ENCODE measurements around the gene RAD51B. TPM values are rescaled to one million over a fixed set of nuclear protein-coding genes. Genes with fewer than 3 reads are reported as not detected.

Gene RAD51B
- polyA plus RNA-seq, 3 donors: 2.4 to 4.9 (median 3.3) TPM

DNA sequence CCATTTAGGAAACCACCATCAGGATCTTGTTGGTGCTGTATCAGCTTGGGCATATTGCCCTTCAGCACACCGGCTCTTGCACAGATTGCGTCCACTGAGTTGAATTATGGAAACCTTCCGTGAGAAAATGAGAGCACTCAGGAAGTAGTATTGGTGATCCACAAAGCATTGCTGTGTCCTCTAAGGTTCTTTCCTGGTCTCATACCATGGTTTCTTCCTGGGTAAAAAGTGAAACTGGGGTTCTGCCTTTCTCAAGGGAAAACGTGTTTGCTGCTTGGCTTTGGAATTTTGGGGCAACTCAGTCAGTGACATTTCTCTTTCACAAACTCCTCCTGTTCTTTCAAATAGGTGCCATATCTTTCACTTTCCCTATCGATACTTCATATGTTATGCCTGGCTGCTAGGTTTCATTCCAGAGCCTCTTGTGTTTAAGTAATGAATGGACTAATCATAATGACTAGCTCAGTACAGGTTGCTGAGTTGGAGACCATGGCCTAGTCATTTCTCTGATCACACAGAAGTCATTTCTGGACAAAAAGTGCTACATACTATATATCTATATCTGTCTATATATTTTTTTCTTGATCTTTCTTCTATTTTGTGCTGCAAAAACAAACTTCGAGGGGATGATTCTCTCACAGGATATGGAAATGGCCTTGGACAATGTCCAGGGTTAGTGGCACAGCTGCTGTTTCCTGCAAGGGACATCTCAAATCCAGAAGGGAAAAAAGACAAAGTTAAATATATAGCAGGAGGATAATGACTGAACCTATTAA is 549.9 kb downstream of the RAD51B start:
- WGBS, 3 donors: 56 to 69% (median 62%) methylated on average over 6 of the region's 6 CpGs
- no peak overlapping the region for H3K27ac ChIP-seq (ENCODE audit: low read depth, low read length)

DNA sequence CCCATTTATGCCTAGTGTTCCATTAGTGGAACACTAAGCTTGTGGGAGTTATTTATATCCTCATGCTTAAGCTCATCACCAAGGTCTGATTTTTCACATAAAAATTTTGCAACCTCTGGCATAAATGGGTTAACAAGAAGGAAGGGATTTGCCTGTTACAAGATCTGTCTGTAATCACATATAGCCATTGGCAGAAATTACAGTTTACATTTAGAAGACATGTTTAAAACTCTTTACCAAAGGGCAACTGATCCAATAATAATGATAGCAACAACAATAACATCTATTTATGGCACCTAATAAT is 550.4 kb downstream of the RAD51B start:
- no peak overlapping the region for H3K27ac ChIP-seq (ENCODE audit: low read depth, low read length)

DNA sequence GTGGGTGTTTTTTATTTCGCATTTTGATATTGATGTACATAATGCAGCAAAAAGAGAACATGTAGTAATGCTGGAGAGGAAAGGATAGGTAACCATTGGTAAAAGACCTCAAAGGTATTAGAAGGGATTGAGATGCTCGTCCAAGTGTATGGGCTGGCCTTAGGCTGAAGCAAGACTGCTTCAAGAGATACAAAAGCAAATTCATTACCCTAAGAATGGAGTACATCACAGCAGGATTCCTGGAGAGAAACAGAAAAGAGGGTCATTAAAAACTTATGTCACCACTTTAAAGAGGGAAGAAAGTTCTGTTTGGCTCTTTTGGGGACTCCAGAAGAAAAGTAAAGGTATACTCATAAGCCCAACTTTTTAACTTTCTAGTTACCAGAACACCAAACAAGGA is 552.8 kb downstream of the RAD51B start:
- H3K27ac ChIP-seq (ENCODE audit: low read depth, low read length): no peak overlapping the region
- 96 to 100% (median 98%) methylated on average over 2 of the region's 2 CpGs for WGBS, 3 donors

DNA sequence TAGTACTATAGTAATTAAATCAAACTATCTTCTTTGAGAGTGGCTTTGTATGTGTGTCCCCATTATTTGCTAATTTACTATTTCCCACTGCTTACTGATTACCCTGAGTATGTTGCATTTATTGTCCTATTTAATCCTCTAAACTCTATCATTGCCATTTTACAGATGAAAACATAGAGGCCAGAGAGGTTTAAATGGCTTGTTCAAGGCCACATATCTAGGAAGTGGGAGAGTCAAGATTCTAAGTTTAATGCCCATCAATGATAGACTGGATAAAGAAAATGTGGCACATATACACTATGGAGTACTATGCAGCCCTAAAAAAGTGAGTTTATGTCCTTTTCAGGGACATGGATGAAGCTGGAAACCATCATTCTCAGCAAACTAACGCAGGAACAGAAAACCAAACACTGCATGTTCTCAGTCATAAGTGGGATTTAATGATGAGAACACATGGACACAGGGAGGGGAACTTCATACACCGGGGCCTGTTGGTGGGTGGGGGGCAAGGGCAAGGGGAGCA is 553.6 kb downstream of the RAD51B start:
- 94 to 100% (median 98%) methylated on average over 2 of the region's 2 CpGs for WGBS, 3 donors

DNA sequence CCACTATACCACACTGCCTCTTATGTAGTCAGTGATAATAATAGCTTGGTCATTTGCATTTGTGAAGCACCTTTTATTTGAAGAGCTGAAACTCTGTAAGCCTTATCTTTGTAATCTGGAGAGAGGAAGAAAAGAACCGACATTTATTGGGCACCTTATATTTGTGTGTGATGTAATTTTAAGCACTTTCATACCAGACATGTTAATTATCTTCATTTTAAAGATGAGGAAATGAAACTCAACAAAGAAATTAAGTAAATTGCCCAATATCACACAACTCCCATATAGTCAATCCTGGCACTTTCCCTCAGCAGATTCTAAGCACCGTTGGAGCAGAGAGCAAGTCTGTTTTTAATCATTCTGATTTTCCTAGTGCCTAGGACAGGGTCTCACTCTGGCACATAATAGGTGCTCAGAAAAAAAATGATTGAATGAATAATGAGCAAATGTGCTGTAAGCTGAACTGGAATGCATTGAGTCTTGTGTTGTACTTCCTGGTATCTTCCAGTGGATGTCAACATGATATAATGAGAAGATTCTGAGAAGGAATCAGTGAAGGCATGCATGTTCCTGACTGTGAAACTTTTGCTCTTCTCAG is 554.4 kb downstream of the RAD51B start:
- 53 to 65% (median 55%) methylated on average over 2 of the region's 2 CpGs for WGBS, 3 donors
- no peak overlapping the region for H3K27ac ChIP-seq (ENCODE audit: low read depth, low read length)

More for the DNA sequence above, 553.6 kb downstream of the RAD51B start:
- no peak overlapping the region for H3K27ac ChIP-seq (ENCODE audit: low read depth, low read length)

DNA sequence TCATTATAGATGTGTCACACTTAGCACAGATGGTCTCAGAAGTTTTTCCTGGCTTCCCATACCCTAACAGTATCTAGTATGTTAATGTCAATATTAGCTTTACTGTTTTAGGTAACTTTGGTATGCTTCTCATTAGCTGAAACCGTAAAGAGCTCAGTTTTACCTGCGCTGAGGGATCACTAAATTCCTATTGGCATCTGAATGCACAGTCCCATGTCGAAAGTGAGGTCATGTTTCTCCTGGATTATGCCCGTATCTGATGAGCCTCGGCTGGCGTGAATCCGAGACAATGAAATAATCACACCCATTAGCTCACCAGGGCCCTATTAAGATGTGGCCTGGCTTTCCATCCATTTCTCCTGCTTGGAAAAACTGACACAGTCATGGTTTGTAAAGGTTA is 555.1 kb downstream of the RAD51B start:
- no peak overlapping the region for H3K27ac ChIP-seq (ENCODE audit: low read depth, low read length)
- 63 to 91% (median 88%) methylated on average over 7 of the region's 7 CpGs for WGBS, 3 donors

DNA sequence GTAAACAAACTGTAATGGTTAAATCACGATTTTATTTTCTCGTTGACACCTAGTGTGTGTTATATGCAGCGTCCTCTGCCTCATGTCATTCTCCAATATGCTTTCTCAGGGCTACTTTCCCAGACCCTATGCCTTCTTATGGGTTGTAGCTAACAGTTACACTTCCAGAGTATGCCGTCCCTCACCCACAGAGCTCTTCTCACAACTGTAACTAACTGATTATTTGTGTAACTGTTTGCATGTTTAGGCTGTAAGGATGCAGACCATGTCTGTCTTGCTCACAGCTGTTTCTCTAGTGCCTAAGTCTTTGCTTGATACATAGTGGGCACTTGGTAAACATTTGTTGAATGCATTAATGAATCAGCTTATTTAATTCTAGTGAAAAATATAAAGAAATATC is 555.8 kb downstream of the RAD51B start:
- WGBS, 3 donors: 93 to 94% (median 93%) methylated on average over 4 of the region's 4 CpGs
- H3K27ac ChIP-seq (ENCODE audit: low read depth, low read length): no peak overlapping the region

DNA sequence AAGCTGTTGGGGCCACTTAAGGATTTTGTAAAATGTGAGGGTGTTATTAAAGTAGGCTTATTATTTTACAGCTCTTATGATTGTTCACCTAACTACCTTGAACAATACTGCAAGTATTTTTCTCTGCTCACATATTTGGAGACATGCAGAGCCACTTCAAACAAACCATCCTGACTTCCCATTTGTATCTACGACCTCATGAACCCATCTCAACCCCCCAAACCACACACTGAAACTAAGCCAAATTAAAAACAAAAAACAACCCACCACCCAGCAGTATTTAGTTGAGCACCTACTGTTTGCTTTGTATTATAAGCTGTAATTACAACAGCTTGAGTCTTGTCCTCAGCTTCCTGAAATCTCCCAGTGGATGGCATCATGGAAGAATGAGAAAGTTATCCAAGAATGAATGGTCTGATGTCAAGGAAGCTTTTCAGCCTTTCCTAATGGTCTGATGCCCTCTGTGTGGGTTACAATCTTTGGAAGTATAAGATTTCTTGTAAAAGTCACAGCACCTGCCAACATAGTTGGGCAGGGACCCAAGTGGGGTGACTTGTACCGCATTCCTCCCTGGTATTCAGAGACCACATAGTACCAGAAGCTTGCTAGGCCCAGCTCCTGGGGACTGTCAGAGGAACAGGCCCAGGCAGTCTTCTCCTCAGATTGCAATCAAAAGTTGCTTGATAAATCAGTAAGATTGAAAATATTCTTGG is 556.6 kb downstream of the RAD51B start:
- no peak overlapping the region for H3K27ac ChIP-seq (ENCODE audit: low read depth, low read length)
- WGBS, 3 donors: 64 to 79% (median 73%) methylated on average over 2 of the region's 2 CpGs

DNA sequence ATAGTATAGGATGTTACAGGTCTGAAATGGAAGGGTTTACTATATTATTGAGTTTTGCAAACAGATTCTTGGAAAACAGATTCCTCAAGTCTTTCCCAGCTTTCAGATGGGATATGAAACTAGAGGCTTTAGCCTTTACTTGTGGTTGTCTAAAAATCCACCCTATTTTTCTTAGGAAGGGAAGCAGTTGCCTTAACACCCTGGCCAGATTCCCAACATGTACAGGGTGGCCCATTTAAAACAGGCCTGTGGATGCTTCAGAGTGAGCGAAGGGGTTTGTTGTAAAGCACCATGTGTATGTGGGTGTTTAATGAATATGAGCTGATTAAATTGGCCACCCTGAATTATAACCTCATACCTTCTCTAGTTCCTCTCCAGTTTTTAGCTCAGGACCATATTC is 557.4 kb downstream of the RAD51B start:
- 74 to 87% (median 86%) methylated on average over 1 of the region's 1 CpG for WGBS, 3 donors
- H3K27ac ChIP-seq (ENCODE audit: low read depth, low read length): no peak overlapping the region

DNA sequence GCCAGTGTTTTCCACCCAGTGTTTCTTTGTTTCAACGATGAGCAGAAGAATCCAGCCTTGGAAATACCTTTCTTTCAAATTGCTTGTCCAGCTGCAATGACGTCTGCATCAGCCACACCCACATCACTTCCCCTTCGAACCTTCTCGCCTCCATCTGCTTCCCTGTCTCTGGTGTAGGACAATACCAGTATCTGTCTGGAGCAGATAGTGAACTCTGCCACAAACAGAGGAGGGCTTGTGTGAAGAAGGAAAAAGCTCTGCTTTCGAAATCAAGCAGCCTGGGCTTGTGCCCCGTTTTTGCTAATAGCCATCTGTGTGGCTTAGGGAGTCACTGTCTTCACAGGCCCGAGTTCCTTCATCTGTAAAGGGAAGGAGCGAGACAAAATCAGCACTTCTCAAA is 557.9 kb downstream of the RAD51B start:
- H3K27ac ChIP-seq (ENCODE audit: low read depth, low read length): peak overlapping the region; percentile 68
- 16 to 55% (median 22%) methylated on average over 8 of the region's 8 CpGs for WGBS, 3 donors

DNA sequence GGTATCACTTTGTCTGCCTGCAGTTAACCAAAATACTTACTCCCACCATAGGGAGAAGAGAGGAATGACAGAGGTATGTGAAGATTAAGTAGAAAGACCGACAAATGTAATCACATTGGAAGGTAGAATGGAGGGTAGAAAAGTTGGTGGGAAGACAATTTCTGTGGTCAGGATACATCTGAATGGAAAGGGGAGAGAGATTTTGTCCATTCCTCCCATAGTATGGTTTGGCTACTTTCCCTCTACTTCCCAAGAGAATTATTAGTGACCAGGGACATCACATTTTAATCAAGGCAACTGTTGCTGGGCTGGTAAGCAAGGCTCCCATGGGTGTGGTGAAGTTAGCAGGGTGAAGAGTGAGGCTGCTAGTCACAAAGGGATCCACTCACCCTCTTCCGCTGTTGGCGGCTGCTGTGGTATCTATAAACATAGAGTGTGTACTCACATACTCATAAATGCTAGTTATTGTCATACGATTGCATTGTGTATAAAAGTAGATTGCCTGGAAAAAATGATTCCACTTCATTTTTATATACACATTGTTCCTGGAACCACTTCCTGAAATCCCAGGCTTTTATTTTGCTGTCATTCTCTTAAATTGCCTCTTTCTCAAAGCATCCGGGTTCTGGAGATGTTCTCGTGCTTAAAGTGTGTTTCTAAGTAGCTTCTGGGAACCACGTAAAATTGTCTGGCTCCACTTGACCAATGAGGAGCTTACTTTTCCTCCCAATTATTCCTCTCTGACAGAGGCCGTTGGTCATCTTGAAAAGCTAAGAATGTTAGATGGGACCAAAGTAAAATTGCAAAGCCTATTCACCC is 560.1 kb downstream of the RAD51B start:
- no peak overlapping the region for H3K27ac ChIP-seq (ENCODE audit: low read depth, low read length)
- WGBS, 3 donors: 78 to 84% (median 81%) methylated on average over 8 of the region's 8 CpGs

DNA sequence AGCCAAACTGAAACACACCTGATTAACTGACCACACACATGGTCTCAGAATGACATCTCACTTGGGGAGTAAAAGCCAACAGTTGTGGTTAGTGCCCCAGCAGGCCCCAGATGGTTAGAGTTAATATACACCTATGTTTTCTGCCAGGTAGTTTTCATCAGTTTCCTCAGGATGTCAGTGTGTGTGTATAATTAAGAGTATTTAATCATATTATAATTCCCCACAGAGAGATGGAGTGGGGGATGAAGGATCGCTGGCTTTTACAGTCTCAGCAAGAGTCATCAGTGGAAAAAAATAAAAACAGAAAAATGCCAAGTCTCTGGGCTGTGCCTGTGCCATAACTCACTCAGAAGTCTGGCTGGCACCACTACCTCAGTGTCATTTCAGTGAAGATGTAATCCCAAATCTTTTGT is 560.8 kb downstream of the RAD51B start:
- no peak overlapping the region for H3K27ac ChIP-seq (ENCODE audit: low read depth, low read length)
- 43 to 59% (median 57%) methylated on average over 1 of the region's 1 CpG for WGBS, 3 donors

DNA sequence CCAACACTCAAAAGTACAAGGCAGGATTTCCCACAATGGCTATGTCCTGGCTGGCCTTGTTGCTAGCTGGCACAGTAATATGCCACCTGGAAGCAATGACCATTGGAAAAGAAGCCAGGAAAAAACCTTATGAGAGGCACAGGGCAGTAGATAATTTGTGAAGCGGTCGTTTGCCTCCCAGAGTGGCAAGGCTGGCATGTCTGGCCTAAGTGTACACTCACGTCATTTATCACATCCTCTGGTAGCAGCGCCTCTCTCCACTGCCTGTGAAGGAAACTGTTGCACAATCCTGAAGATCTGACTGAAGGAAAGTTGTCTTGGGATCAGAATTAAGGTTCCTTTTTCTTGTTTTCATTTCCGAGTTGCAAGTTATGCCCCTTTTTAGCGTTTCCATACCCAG is 564.8 kb downstream of the RAD51B start:
- no peak overlapping the region for H3K27ac ChIP-seq (ENCODE audit: low read depth, low read length)
- 29 to 42% (median 33%) methylated on average over 6 of the region's 6 CpGs for WGBS, 3 donors

DNA sequence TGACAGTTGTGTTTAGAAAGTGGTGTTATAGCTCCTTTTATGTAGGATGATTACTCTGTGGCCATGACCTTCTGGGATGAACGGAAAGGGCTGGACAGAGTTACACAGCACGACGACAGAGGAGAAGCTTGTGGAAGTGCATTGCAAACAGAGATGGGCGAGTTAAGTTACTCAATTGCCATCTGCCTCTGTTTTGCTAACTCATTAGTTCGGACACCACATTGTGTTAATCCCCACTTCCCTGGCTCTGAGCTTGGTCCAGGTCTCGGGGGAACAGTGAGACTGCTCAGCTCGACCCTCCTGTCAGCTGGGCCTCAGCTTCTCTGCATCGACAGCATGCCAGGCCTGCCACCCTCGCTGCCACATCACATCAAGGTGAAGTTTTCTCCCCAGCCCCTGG is 565.3 kb downstream of the RAD51B start:
- 59 to 88% (median 71%) methylated on average over 9 of the region's 9 CpGs for WGBS, 3 donors
- H3K27ac ChIP-seq (ENCODE audit: low read depth, low read length): no peak overlapping the region

DNA sequence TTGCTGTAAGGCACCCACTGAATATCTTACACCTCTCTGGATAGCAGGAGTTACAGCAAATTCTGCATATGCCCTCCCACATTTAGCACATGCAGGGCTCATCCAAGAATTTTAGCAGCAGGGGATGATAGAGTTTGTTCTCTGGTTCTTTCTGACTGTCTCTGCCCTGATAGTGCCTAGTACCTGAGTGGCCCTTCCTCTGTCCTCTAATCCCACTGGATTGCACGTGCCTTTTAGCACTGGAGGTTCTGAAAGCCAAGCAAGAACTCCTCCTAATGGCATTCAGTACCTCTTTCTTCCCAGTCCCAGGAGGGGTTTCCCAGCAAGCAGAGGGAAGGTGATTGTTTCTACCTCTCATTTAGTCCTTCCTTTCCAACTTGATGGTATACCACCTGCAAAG is 566.9 kb downstream of the RAD51B start:
- no peak overlapping the region for H3K27ac ChIP-seq (ENCODE audit: low read depth, low read length)
- WGBS, 3 donors: 67 to 79% (median 69%) methylated on average over 1 of the region's 1 CpG

DNA sequence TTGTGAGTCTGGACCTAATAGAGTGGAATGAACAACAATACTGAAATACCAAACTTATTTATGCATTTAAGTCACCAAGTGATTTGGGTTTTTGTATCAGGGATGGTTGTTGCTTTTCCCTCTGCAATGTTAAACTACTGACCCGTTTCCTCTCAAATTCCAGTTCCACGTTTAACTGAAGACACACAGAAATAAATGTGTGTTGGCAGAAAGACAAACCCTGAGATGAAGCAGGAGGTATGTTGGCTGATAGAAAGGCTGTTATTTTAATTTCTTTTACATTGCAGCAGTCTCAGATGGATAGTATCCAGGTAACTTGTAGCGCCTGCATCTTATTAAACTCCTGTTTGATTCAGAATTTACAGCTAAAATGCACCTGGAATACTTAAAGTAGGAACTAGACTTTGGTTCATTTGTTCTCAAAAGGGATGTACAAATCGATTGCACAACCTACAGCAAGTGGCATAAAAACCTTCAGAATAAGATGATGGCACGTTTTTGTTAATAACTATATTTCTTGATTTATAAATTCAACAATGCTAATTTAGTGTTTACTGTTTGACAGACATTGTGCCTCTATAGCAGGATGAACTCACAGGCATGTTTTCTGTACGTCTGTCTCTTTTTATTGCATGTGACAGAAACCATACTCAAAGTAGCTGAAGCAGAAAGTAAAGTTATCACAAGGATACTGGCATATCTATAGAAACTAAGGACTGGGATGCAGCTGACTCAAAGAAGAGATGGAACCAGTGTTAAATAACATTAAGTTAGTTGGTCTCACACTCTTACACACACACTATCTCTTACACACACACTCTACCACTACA is 567.6 kb downstream of the RAD51B start:
- 31 to 37% (median 35%) methylated on average over 6 of the region's 6 CpGs for WGBS, 3 donors
- no peak overlapping the region for H3K27ac ChIP-seq (ENCODE audit: low read depth, low read length)

DNA sequence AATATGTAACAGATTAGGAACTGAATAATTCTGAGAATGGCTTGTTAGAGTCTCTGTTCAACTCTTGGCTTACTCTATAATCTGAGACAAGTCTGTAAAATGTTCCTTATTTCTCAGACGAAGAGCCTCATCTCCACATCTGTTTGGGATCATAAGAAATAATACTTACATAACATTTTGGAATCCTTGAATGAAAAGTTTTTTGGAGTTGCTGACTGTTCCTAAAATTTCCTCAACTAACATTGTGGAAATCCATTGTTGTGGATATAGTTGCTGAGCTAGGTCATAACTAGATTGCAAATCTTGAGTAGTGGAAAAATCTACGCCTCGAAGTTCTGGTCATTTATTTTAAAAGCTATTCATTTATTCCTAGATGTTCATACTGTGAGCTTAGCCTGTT is 570.4 kb downstream of the RAD51B start:
- WGBS, 3 donors: 69 to 85% (median 72%) methylated on average over 3 of the region's 3 CpGs
- no peak overlapping the region for H3K27ac ChIP-seq (ENCODE audit: low read depth, low read length)

DNA sequence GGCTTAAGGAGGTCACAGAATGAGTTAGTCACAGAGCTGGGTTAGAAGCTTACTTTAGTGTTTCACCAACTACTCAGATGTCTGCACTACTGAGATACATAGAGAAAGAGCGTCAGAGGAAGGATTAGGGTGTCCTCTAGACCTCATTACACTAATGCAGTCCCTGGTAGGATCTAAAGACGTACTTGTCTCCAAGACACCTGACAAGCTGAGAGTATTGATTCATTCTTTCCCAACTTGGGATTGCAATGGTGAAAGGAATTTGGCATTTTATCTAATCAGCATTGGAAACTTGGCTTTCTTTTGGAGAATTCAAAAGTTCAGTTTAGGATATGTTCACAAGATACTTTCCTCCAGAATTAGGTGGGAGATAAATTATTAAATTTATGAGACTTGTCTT is 571.2 kb downstream of the RAD51B start:
- H3K27ac ChIP-seq (ENCODE audit: low read depth, low read length): no peak overlapping the region
- 58 to 76% (median 75%) methylated on average over 2 of the region's 2 CpGs for WGBS, 3 donors

Measured in adipose tissue (tissue), 3 donors.